GM23338 (cell line): Measurements from ENCODE around the gene ULK2. TPM values are rescaled to one million over a fixed set of nuclear protein-coding genes. Genes with fewer than 3 reads are reported as not detected.

ENCODE experiments used
- ATAC-seq: fragments of 200-7000 bp; cut with Tn5 transposase; 3 replicates; pipeline ENCODE4 v1.9.1; 2020
- DNase-seq: peaks from one replicate; pipeline ENCODE4 v3.0.0-alpha.2; 2015; ENCODE audit warnings: low spot score
- H2AFZ ChIP-seq: fragments of 200-600 bp; sonication (generic); 2 replicates; pipeline ENCODE4 v1.8.0; 2016; ENCODE audit warnings: antibody characterized with exemption, mild to moderate bottlenecking, moderate library complexity
- H3F3A ChIP-seq: fragments of 200-600 bp; sonication (generic); replicated peaks from 2 replicates; pipeline ENCODE4 v1.8.0; 2017; ENCODE audit warnings: antibody characterized with exemption, mixed run types, low read depth
- H3K27ac ChIP-seq: fragments of 200-600 bp; sonication (generic); 2 replicates; pipeline ENCODE4 v1.6.1; 2016; ENCODE audit warnings: low read depth
- H3K27me3 ChIP-seq: fragments of 200-600 bp; sonication (generic); 2 replicates; pipeline ENCODE4 v1.8.0; 2016; ENCODE audit warnings: mild to moderate bottlenecking, mixed run types, moderate library complexity; ENCODE audit not compliant: insufficient read depth
- H3K36me3 ChIP-seq: fragments of 200-600 bp; sonication (generic); 2 replicates; pipeline ENCODE4 v1.8.0; 2016; ENCODE audit warnings: mild to moderate bottlenecking; ENCODE audit not compliant: insufficient read depth
- H3K4me1 ChIP-seq: fragments of 200-600 bp; sonication (generic); 2 replicates; pipeline ENCODE4 v1.8.0; 2016; ENCODE audit warnings: mild to moderate bottlenecking, moderate library complexity; ENCODE audit not compliant: insufficient read depth
- H3K4me2 ChIP-seq: fragments of 200-600 bp; sonication (generic); 2 replicates; pipeline ENCODE4 v1.7.1; 2017; ENCODE audit warnings: mixed run types
- H3K4me3 ChIP-seq: fragments of 200-600 bp; sonication (generic); 2 replicates; pipeline ENCODE4 v1.6.1; 2016; ENCODE audit warnings: mixed run types
- H3K79me2 ChIP-seq: fragments of 200-600 bp; sonication (generic); replicated peaks from 2 replicates; pipeline ENCODE4 v1.8.0; 2017; ENCODE audit warnings: mild to moderate bottlenecking; ENCODE audit not compliant: insufficient read depth
- H3K9me2 ChIP-seq: fragments of 200-600 bp; sonication (generic); 2 replicates; pipeline ENCODE4 v1.8.0; 2017; ENCODE audit not compliant: insufficient read depth
- H4K20me1 ChIP-seq: fragments of 200-600 bp; sonication (generic); replicated peaks from 2 replicates; pipeline ENCODE4 v1.8.0; 2017; ENCODE audit warnings: mild to moderate bottlenecking; ENCODE audit not compliant: insufficient read depth
- H3K27ac Mint-ChIP-seq: 2 replicates; pipeline ENCODE4 v1.8.0; 2020; ENCODE audit warnings: inconsistent platforms, mild to moderate bottlenecking, moderate library complexity, mixed read lengths
- H3K27me3 Mint-ChIP-seq: 3 replicates; pipeline ENCODE4 v1.8.0; 2022; ENCODE audit warnings: low read depth, mild to moderate bottlenecking, moderate library complexity, mixed read lengths, inconsistent platforms; ENCODE audit not compliant: insufficient read depth, poor library complexity
- H3K36me3 Mint-ChIP-seq: 3 replicates; pipeline ENCODE4 v1.8.0; 2021; ENCODE audit warnings: low read depth, mild to moderate bottlenecking, inconsistent platforms, moderate library complexity, mixed read lengths
- H3K4me1 Mint-ChIP-seq: 3 replicates; pipeline ENCODE4 v1.8.0; 2020; ENCODE audit warnings: mild to moderate bottlenecking, inconsistent platforms, mixed read lengths
- H3K4me3 Mint-ChIP-seq: 3 replicates; pipeline ENCODE4 v1.8.0; 2021; ENCODE audit warnings: moderate library complexity, mild to moderate bottlenecking, inconsistent platforms, mixed read lengths
- H3K9me3 Mint-ChIP-seq: 3 replicates; pipeline ENCODE4 v1.8.0; 2020; ENCODE audit warnings: moderate library complexity, mild to moderate bottlenecking, inconsistent platforms, mixed read lengths
- EZH2phosphoT487 ChIP-seq: fragments of 200-600 bp; sonication (generic); IDR thresholded peaks from one replicate; pipeline ENCODE4 v1.8.1; 2018; ENCODE audit warnings: antibody characterized with exemption; ENCODE audit not compliant: unreplicated experiment
- NANOG ChIP-seq: IDR thresholded peaks from 2 replicates; pipeline ENCODE4 v1.6.1; 2016; ENCODE audit warnings: antibody characterized with exemption, borderline replicate concordance
- STAT1 ChIP-seq: IDR thresholded peaks from one replicate; pipeline ENCODE4 v1.6.1; 2016; ENCODE audit warnings: antibody characterized with exemption; ENCODE audit not compliant: unreplicated experiment
- ZNF331 ChIP-seq: fragments of 250-450 bp; sonication (Bioruptor Pico); IDR thresholded peaks from 2 replicates; pipeline ENCODE4 v1.5.0; 2020; ENCODE audit warnings: low read depth, mild to moderate bottlenecking, moderate library complexity
- polyA plus RNA-seq: library from polyadenylated mRNA; unstranded; fragments of >200 nt; fragmentation: Nextera tagmentation; extraction: Ambion mirVana; gene quantifications from 2 replicates; pipeline ENCODE4 v1.2.1, GENCODE V29; 2016
- total RNA-seq: library from RNA; depleted of rRNA; stranded (reverse); fragments of >200 nt; shearing (Covaris generic); gene quantifications from 2 replicates; pipeline ENCODE4 v1.2.3, GENCODE V29; 2014
- TF ChIP-seq, protein P1 (sequence below): fragments of 250-450 bp; sonication (Bioruptor Pico); IDR thresholded peaks from 2 replicates; pipeline ENCODE4 v1.5.0; 2020; ENCODE audit warnings: mild to moderate bottlenecking, moderate library complexity
- TF ChIP-seq, protein P2 (sequence below): IDR thresholded peaks from 2 replicates; pipeline ENCODE4 v1.6.1; 2016; ENCODE audit warnings: antibody characterized with exemption

ULK2 gene
- total and polyA plus RNA-seq, 2 experiments from 2014 or later: 1.6 to 3.0 TPM

DNA sequence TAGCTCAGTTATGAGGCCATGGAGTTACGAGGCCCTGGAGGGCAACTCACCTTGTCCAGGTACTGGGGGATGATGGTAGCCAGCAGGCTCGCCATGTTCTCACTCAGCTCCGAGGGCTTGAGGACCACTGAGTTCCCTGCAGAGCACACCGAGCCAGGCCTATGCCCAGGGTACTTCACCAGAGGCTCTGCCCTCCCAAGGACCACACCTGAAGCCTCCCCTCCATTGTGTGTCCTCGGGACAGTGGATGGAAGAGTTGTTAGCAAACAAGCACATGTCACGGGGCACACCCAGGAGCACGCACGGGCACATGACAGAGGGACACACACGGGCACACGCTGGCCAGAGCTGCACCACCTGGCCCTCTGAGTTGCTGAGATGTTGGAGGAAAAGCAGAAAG lies 125.2 kb downstream of the ULK2 start (continued):
- TF ChIP-seq, protein P1, sequence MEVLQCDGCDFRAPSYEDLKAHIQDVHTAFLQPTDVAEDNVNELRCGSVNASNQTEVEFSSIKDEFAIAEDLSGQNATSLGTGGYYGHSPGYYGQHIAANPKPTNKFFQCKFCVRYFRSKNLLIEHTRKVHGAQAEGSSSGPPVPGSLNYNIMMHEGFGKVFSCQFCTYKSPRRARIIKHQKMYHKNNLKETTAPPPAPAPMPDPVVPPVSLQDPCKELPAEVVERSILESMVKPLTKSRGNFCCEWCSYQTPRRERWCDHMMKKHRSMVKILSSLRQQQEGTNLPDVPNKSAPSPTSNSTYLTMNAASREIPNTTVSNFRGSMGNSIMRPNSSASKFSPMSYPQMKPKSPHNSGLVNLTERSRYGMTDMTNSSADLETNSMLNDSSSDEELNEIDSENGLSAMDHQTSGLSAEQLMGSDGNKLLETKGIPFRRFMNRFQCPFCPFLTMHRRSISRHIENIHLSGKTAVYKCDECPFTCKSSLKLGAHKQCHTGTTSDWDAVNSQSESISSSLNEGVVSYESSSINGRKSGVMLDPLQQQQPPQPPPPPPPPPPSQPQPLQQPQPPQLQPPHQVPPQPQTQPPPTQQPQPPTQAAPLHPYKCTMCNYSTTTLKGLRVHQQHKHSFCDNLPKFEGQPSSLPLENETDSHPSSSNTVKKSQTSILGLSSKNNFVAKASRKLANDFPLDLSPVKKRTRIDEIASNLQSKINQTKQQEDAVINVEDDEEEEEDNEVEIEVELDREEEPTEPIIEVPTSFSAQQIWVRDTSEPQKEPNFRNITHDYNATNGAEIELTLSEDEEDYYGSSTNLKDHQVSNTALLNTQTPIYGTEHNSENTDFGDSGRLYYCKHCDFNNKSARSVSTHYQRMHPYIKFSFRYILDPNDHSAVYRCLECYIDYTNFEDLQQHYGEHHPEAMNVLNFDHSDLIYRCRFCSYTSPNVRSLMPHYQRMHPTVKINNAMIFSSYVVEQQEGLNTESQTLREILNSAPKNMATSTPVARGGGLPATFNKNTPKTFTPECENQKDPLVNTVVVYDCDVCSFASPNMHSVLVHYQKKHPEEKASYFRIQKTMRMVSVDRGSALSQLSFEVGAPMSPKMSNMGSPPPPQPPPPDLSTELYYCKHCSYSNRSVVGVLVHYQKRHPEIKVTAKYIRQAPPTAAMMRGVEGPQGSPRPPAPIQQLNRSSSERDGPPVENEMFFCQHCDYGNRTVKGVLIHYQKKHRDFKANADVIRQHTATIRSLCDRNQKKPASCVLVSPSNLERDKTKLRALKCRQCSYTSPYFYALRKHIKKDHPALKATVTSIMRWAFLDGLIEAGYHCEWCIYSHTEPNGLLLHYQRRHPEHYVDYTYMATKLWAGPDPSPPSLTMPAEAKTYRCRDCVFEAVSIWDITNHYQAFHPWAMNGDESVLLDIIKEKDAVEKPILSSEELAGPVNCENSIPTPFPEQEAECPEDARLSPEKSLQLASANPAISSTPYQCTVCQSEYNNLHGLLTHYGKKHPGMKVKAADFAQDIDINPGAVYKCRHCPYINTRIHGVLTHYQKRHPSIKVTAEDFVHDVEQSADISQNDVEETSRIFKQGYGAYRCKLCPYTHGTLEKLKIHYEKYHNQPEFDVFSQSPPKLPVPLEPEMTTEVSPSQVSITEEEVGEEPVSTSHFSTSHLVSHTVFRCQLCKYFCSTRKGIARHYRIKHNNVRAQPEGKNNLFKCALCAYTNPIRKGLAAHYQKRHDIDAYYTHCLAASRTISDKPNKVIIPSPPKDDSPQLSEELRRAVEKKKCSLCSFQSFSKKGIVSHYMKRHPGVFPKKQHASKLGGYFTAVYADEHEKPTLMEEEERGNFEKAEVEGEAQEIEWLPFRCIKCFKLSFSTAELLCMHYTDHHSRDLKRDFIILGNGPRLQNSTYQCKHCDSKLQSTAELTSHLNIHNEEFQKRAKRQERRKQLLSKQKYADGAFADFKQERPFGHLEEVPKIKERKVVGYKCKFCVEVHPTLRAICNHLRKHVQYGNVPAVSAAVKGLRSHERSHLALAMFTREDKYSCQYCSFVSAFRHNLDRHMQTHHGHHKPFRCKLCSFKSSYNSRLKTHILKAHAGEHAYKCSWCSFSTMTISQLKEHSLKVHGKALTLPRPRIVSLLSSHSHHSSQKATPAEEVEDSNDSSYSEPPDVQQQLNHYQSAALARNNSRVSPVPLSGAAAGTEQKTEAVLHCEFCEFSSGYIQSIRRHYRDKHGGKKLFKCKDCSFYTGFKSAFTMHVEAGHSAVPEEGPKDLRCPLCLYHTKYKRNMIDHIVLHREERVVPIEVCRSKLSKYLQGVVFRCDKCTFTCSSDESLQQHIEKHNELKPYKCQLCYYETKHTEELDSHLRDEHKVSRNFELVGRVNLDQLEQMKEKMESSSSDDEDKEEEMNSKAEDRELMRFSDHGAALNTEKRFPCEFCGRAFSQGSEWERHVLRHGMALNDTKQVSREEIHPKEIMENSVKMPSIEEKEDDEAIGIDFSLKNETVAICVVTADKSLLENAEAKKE (CRISPR knock-in tag): no peak
- TF ChIP-seq, protein P2, sequence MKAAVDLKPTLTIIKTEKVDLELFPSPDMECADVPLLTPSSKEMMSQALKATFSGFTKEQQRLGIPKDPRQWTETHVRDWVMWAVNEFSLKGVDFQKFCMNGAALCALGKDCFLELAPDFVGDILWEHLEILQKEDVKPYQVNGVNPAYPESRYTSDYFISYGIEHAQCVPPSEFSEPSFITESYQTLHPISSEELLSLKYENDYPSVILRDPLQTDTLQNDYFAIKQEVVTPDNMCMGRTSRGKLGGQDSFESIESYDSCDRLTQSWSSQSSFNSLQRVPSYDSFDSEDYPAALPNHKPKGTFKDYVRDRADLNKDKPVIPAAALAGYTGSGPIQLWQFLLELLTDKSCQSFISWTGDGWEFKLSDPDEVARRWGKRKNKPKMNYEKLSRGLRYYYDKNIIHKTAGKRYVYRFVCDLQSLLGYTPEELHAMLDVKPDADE: no peak
- no peak for TF ChIP-seq EZH2phosphoT487
- TF ChIP-seq ZNF331 (CRISPR knock-in tag): no peak

DNA sequence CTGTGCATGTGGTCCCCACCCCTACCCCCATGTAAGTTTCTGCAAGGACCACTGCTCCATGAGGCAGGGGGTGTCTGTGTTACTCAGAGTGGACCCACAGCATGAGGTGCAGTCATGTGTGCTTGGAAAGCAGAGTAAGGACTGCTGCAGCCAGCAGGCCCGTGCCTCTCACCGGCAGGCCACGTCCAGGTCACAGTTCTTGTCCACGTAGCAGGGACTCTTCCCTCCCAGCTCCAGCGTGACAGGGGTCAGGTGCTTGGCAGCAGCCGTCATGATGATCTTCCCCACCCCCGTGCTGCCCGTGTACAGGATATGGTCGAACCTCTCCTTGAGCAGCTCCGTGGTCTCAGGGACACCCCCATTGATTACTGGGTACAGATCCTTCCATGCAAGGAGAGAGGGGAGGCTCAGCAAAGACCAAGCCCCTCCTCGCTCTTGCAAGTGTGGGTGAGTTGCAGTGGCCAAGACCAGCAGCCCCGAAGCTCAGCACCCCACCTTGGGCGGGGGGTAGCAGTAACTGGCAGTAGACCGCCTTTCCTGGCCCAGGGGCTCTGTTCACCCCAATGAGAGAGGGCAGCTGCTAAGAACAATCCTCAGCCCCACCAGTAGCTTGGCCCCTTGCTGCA lies 125.8 kb downstream of the ULK2 start:
- Histone ChIP-seq H3K27me3 (peaks cover 5% of the 10 kb centered on the region; the same call in 1 of the 2 replicates), H3K9me2 (no peaks in the 10 kb centered on the region), H3K4me2 (no peak overlapping the region), H3K4me1 (peaks cover 3% of the 10 kb centered on the region; the same call in 1 of the 2 replicates), H3K27ac (no peak overlapping the region), H2AFZ (no peak overlapping the region), H3K4me3 (no peak overlapping the region), H3K36me3 (no peaks in the 10 kb centered on the region), H3K79me2 (no peaks in the 10 kb centered on the region), H3F3A (0 out of 2 replicates have a peak, but pooled peaks cover 3% of the 10 kb centered on the region), H4K20me1 (no peaks in the 10 kb centered on the region)
- TF ChIP-seq STAT1 (no peak), NANOG (no peak), EZH2phosphoT487 (no peak)
- TF ChIP-seq, protein P1 (CRISPR knock-in tag): no peak
- Mint-ChIP-seq H3K27me3 (peaks cover 15% of the 10 kb centered on the region), H3K27ac (no peak overlapping the region), H3K4me1 (peaks cover 4% of the 10 kb centered on the region; the same call in 2 of the 3 replicates), H3K36me3 (no peaks in the 10 kb centered on the region), H3K4me3 (no peak overlapping the region), H3K9me3 (no peaks in the 10 kb centered on the region)
- ATAC-seq (no peak), DNase-seq (no peak)
